Activated CD8-positive, alpha-beta T cell treated with anti-CD3 and anti-CD28 coated beads for 36 hours (primary cell): ENCODE data around the gene ZBTB25. TPM values are rescaled to one million over a fixed set of nuclear protein-coding genes. Genes with fewer than 3 reads are reported as not detected.

Experiments
- ATAC-seq: fragments of 200-7000 bp; cut with Tn5 transposase; one replicate; pipeline ENCODE4 v1.10.0; 2021; ENCODE audit warnings: mild to moderate bottlenecking, moderate library complexity
- CTCF ChIA-PET: fragments of 350-600 bp; sonication (Branson Sonifier 250); formaldehyde crosslinking; loops from one replicate; lab custom pipeline; 2021; ENCODE audit warnings: antibody characterized with exemption; lab: Charles Lee
- POLR2A ChIA-PET: fragments of 350-600 bp; sonication (Branson Sonifier 250); formaldehyde crosslinking; loops from one replicate; lab custom pipeline; 2021; ENCODE audit warnings: antibody characterized with exemption; lab: Charles Lee
- DNase-seq: peaks from one replicate; pipeline ENCODE4 v3.0.0-alpha.2; 2020
- H3K27ac Mint-ChIP-seq: one replicate; pipeline ENCODE4 v1.8.0; 2021; ENCODE audit warnings: mild to moderate bottlenecking, mixed read lengths
- H3K27me3 Mint-ChIP-seq: one replicate; pipeline ENCODE4 v1.8.0; 2021; ENCODE audit warnings: mixed read lengths
- H3K36me3 Mint-ChIP-seq: one replicate; pipeline ENCODE4 v1.8.0; 2021; ENCODE audit warnings: low read depth, mixed read lengths
- H3K4me1 Mint-ChIP-seq: one replicate; pipeline ENCODE4 v1.8.0; 2021; ENCODE audit warnings: low read depth, mixed read lengths
- H3K4me3 Mint-ChIP-seq: one replicate; pipeline ENCODE4 v1.8.0; 2021; ENCODE audit warnings: mild to moderate bottlenecking, moderate library complexity, mixed read lengths
- H3K9me3 Mint-ChIP-seq: one replicate; pipeline ENCODE4 v1.8.0; 2021; ENCODE audit warnings: mixed read lengths
- intact Hi-C: fragments of 100-400 bp; cut with micrococcal nuclease; formaldehyde crosslinking; loops from one replicate; pipeline ENCODE4 v1.10.0; 2022
- total RNA-seq, 2 experiments: library from RNA; stranded (reverse); gene quantifications; one replicate each; pipeline ENCODE4 v1.2.3, GENCODE V29; 2021
- TF ChIP-seq, protein P1 (sequence below): fragments of 200-600 bp; IDR thresholded peaks from one replicate; pipeline ENCODE4 v1.8.0; 2022; ENCODE audit warnings: antibody characterized with exemption, mild to moderate bottlenecking

ZBTB25 gene
- total RNA-seq, 2 experiments from 2014 or later = 58.6 to 58.8 TPM

DNA sequence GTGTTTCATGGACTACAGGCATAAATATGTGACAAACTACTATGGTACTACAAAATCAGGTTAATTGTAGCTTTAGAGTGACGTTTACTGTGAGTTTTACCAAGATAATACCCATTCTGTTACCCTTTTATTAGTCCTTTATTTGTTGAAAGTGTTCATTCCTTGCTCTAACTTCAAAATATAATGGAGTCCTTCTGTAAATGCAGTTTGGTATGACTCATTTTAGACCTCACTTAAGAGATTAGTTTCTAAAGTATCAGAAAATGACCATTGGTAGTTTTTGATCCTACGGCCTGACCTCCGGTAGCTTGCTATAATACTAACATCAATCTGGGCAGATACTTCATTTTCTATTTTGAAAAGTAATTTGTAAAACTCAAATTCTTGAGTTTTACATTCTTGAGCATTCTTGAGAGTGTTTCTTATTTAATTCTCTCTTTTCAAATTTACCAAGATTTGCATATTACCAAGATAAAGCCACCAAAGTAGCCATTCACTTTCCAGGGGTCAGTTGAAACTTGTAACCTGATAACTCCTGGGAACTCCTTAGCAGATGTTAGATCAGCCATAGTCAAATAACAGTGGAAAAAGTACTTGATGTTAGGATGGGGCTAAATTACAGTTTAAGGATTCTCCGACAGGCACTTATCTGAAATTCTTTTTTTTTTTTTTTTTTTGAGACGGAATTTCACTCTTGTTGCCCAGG lies 41.1 kb upstream of the ZBTB25 start:
- DNase-seq (no peak), ATAC-seq (no peak)
- intact Hi-C loops = loop anchor here (5.0 kb wide), 1 partner anchor 37 kb away; no protein-coding TSS in a partner anchor
- no peak overlapping the region for H3K4me3 Mint-ChIP-seq
- peaks cover 30% of the 10 kb centered on the region for H3K4me1 Mint-ChIP-seq
- H3K27ac Mint-ChIP-seq = no peak overlapping the region
- H3K27me3 Mint-ChIP-seq = peaks cover 28% of the 10 kb centered on the region
- H3K9me3 Mint-ChIP-seq = peaks cover 6% of the 10 kb centered on the region
- TF ChIP-seq, protein P1, sequence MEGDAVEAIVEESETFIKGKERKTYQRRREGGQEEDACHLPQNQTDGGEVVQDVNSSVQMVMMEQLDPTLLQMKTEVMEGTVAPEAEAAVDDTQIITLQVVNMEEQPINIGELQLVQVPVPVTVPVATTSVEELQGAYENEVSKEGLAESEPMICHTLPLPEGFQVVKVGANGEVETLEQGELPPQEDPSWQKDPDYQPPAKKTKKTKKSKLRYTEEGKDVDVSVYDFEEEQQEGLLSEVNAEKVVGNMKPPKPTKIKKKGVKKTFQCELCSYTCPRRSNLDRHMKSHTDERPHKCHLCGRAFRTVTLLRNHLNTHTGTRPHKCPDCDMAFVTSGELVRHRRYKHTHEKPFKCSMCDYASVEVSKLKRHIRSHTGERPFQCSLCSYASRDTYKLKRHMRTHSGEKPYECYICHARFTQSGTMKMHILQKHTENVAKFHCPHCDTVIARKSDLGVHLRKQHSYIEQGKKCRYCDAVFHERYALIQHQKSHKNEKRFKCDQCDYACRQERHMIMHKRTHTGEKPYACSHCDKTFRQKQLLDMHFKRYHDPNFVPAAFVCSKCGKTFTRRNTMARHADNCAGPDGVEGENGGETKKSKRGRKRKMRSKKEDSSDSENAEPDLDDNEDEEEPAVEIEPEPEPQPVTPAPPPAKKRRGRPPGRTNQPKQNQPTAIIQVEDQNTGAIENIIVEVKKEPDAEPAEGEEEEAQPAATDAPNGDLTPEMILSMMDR = no peak
- ChIA-PET POLR2A (no interaction called here), CTCF (interaction anchor here (4.7 kb wide), 1 partner anchor 92 kb away, joined by 28 read pairs; no protein-coding TSS in a partner anchor)
- H3K36me3 Mint-ChIP-seq = peaks cover 13% of the 10 kb centered on the region

DNA sequence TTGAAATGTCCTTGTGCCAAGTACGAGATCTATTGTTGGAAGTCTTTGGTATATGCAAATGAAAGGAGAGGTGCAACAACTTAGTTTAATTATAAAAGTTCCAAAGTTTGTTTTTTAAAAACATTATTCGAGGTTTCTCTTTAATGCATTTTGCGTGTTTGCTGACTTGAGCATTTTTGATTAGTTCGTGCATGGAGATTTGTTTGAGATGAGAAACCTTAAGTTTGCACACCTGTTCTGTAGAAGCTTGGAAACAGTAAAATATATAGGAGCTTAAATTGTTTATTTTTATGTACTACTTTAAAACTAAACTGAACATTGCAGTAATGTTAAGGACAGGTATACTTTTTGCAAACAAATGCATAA lies 39.2 kb upstream of the ZBTB25 start:
- Mint-ChIP-seq H3K36me3 (peaks cover 13% of the 10 kb centered on the region), H3K9me3 (peaks cover 6% of the 10 kb centered on the region), H3K4me3 (peak overlapping the region; percentile 79), H3K4me1 (peaks cover 29% of the 10 kb centered on the region), H3K27me3 (peaks cover 31% of the 10 kb centered on the region), H3K27ac (no peak overlapping the region)
- POLR2A ChIA-PET = interaction anchor here (1.7 kb wide), 1 partner anchor 20 kb away, joined by 3 read pairs; no protein-coding TSS in a partner anchor
- TF ChIP-seq, protein P1 = no peak
- no peak for DNase-seq
- ATAC-seq = no peak
- CTCF ChIA-PET = interaction anchor here (1.0 to 4.7 kb wide), 6 partner anchors 11 to 223 kb away, joined by 3 to 28 read pairs (median 4); no protein-coding TSS in a partner anchor
- intact Hi-C loops = loop anchor here (5.0 kb wide), 1 partner anchor 36 kb away; no protein-coding TSS in a partner anchor

DNA sequence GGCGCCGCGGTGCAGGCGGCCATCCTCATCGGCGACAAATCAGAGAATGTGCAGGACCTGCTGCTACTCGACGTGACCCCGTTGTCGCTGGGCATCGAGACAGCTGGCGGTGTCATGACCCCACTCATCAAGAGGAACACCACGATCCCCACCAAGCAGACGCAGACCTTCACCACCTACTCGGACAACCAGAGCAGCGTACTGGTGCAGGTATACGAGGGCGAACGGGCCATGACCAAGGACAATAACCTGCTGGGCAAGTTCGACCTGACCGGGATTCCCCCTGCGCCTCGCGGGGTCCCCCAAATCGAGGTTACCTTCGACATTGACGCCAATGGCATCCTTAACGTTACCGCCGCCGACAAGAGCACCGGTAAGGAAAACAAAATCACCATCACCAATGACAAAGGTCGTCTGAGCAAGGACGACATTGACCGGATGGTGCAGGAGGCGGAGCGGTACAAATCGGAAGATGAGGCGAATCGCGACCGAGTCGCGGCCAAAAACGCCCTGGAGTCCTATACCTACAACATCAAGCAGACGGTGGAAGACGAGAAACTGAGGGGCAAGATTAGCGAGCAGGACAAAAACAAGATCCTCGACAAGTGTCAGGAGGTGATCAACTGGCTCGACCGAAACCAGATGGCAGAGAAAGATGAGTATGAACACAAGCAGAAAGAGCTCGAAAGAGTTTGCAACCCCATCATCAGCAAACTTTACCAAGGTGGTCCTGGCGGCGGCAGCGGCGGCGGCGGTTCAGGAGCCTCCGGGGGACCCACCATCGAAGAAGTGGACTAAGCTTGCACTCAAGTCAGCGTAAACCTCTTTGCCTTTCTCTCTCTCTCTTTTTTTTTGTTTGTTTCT lies 38.6 kb upstream of the ZBTB25 start:
- ATAC-seq = no peak
- intact Hi-C loops = loop anchor here (5.0 kb wide), 1 partner anchor 35 kb away; no protein-coding TSS in a partner anchor

DNA sequence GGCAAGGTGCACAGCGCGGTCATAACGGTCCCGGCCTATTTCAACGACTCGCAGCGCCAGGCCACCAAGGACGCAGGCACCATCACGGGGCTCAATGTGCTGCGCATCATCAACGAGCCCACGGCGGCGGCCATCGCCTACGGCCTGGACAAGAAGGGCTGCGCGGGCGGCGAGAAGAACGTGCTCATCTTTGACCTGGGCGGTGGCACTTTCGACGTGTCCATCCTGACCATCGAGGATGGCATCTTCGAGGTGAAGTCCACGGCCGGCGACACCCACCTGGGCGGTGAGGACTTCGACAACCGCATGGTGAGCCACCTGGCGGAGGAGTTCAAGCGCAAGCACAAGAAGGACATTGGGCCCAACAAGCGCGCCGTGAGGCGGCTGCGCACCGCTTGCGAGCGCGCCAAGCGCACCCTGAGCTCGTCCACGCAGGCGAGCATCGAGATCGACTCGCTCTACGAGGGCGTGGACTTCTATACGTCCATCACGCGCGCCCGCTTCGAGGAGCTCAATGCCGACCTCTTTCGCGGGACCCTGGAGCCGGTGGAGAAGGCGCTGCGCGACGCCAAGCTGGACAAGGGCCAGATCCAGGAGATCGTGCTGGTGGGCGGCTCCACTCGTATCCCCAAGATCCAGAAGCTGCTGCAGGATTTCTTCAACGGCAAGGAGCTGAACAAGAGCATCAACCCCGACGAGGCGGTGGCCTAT lies 37.8 kb upstream of the ZBTB25 start:
- peaks cover 31% of the 10 kb centered on the region for H3K27me3 Mint-ChIP-seq
- H3K36me3 Mint-ChIP-seq = peaks cover 13% of the 10 kb centered on the region
- POLR2A ChIA-PET = interaction anchor here (0.8 to 1.7 kb wide), 7 partner anchors 9 to 154 kb away, joined by 3 to 4 read pairs (median 3); partner anchors contain the start of gene ZBTB1
- H3K4me3 Mint-ChIP-seq = peak overlapping the region; percentile 79
- DNase-seq = peak; percentile 11
- TF ChIP-seq, protein P1 = no peak
- intact Hi-C loops = loop anchor here (5.0 kb wide), 1 partner anchor 34 kb away; no protein-coding TSS in a partner anchor
- peaks cover 6% of the 10 kb centered on the region for H3K9me3 Mint-ChIP-seq
- CTCF ChIA-PET = interaction anchor here (0.8 to 4.7 kb wide), 4 partner anchors 14 to 102 kb away, joined by 3 to 28 read pairs (median 6); no protein-coding TSS in a partner anchor
- ATAC-seq = no peak
- H3K4me1 Mint-ChIP-seq = peaks cover 29% of the 10 kb centered on the region
- no peak overlapping the region for H3K27ac Mint-ChIP-seq

More for the DNA sequence above, 38.6 kb upstream of the ZBTB25 start:
- peaks cover 31% of the 10 kb centered on the region for H3K27me3 Mint-ChIP-seq
- ChIA-PET CTCF (interaction anchor here (0.8 to 4.7 kb wide), 7 partner anchors 12 to 223 kb away, joined by 3 to 28 read pairs (median 3); no protein-coding TSS in a partner anchor), POLR2A (interaction anchor here (0.8 to 1.7 kb wide), 4 partner anchors 8 to 44 kb away, joined by 3 to 4 read pairs (median 3); partner anchors contain the start of gene ZBTB1)
- peaks cover 6% of the 10 kb centered on the region for H3K9me3 Mint-ChIP-seq
- H3K4me3 Mint-ChIP-seq = peak overlapping the region; percentile 79
- no peak overlapping the region for H3K27ac Mint-ChIP-seq
- peaks cover 13% of the 10 kb centered on the region for H3K36me3 Mint-ChIP-seq
- TF ChIP-seq, protein P1 = no peak
- peaks cover 29% of the 10 kb centered on the region for H3K4me1 Mint-ChIP-seq
- DNase-seq = peak; percentile 19
